Omental fat pad (tissue), 4 donors: Measurements from ENCODE around the gene KDM4E. TPM values are rescaled to one million over a fixed set of nuclear protein-coding genes. Genes with fewer than 3 reads are reported as not detected.

ENCODE experiments used
- ATAC-seq: fragments of 150-250 bp; one replicate; pipeline ENCODE4 v1.9.1; 2016; ENCODE audit warnings: mild to moderate bottlenecking, moderate library complexity; ENCODE audit not compliant: low FRiP score
- DNase-seq: peaks from one replicate; pipeline ENCODE4 v3.0.0-alpha.2; 2019; ENCODE audit warnings: low spot score
- total RNA-seq, 4 donors: library from RNA; depleted of rRNA; stranded (reverse); fragments of >200 nt; gene quantifications; one replicate each; pipeline ENCODE4 v1.1.0, GENCODE V29; 2016
- TF ChIP-seq, protein P1 (sequence below), 3 donors: fragments of 450-650 bp; IDR thresholded peaks; one replicate each; pipeline ENCODE4 v1.5.1; 2016 to 2017; ENCODE audit warnings: antibody characterized with exemption in 3 of 3, mild to moderate bottlenecking in 3 of 3, moderate library complexity in 2 of 3

The KDM4E gene
- not detected for total RNA-seq

DNA sequence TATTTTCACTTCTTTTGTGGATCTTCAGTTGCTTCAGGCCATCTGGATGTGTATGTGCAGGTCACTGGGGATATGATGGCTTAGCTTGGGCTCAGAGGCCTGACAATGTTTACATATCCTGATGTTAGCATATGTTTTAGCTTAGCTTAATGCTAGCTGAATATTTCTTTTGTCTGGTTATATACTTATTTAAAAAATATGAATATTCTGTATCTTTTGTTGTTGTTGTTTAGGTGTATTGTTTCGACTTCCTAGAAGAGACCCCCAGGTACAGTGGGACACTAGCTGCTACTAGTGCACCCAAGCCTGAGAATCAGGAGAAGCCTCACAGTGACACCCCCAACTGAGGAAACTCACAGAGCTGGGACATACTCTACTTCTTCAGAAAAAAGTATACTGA lies at the start of gene KDM4E:
Gene KDM4E (plus strand): TSS at position 301 of the 400 bp plus-strand sequence. CDS start 300 bp downstream, outside the sequence.
- no peak for DNase-seq
- TF ChIP-seq, protein P1, sequence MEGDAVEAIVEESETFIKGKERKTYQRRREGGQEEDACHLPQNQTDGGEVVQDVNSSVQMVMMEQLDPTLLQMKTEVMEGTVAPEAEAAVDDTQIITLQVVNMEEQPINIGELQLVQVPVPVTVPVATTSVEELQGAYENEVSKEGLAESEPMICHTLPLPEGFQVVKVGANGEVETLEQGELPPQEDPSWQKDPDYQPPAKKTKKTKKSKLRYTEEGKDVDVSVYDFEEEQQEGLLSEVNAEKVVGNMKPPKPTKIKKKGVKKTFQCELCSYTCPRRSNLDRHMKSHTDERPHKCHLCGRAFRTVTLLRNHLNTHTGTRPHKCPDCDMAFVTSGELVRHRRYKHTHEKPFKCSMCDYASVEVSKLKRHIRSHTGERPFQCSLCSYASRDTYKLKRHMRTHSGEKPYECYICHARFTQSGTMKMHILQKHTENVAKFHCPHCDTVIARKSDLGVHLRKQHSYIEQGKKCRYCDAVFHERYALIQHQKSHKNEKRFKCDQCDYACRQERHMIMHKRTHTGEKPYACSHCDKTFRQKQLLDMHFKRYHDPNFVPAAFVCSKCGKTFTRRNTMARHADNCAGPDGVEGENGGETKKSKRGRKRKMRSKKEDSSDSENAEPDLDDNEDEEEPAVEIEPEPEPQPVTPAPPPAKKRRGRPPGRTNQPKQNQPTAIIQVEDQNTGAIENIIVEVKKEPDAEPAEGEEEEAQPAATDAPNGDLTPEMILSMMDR (IDR thresholded peaks at IDR 0.05): no peak
- no peak for ATAC-seq

DNA sequence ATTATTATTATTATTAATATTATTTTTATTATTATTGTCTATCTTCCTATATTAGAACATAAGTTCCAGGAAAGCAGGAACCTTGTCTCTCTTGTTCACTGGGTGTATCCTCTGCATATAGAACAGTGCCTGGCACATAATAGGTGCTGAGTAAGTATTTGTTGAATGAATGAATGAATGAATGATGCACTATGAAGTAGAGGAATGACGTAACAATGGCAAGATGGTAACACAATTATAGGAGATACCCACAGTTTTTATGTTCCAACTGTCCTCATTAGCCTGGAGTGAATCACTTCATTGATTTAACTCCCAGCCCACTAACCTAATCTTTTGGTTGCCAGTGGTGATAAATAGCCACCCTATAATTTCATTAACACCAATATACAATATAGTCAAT lies 49.5 kb upstream of the KDM4E start:
- TF ChIP-seq, protein P1 (IDR thresholded peaks at IDR 0.05): no peak

DNA sequence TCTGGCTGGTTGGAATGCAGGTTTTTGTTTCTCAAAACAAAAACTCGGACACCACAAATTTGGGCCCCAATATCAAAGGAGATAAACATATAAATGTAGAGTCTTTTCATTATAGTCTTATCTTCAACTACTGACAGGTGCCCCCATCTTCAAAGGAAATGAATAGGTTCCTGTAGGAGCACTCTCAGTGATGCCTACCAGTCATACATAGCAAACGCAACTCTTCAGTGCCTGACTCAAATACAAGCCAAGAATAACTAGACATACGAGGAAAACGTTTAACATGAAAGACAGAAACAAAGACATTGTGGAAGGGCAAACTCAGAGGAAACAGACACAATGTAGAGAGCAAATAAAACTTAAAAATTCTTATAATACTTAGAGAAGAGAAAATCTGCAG lies 37.7 kb upstream of the KDM4E start:
- DNase-seq (no peak), ATAC-seq (no peak)
- TF ChIP-seq, protein P1 (IDR thresholded peaks at IDR 0.05): no peak

More for the DNA sequence above, 49.5 kb upstream of the KDM4E start:
- ATAC-seq (no peak), DNase-seq (no peak)

DNA sequence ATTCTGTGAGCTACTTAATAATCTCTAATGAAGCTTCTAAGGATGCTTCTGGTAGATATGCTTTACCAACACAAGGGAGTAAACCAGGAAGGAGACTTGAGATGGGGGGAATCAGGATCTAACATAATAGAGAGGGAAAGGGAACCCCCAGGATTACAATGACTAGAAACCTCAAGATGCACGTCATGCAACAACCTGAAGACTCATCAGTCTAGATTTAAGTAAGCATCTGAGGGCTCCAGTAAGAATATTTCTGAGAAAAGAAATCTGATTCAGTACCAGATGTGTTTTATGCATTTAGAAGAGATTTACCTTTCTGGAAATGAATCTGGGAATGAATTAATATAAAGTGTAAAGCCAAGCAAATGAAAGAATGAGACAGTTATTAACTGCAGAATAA lies 36.3 kb upstream of the KDM4E start:
- DNase-seq (no peak), ATAC-seq (no peak)
- TF ChIP-seq, protein P1 (IDR thresholded peaks at IDR 0.05): no peak

DNA sequence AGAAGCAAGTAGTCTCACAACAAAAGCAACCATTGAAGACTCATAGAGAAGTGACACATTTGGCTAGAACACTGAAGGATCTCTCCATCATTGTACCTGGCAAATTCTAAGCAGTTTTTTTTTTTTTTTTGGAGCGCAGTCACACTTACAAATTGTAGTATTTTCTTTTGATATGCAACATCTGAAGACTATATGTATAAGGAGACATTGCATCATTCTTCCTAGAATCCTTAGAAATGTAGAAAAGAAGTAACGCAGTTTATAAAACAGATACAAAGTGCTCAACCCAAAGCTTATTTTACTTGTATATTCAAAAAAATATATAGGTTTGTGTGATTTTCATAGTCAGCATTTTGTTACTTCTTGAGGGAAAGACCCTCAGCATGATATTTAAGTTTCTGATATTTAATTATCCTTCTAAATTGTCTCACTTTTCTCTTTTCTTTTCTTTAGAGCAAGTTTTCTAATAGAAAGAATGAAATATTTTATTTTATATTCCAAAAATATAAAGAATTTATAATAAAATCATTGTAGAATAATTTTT lies 31.6 kb upstream of the KDM4E start:
- ATAC-seq (no peak), DNase-seq (no peak)
- TF ChIP-seq, protein P1 (IDR thresholded peaks at IDR 0.05): no peak

DNA sequence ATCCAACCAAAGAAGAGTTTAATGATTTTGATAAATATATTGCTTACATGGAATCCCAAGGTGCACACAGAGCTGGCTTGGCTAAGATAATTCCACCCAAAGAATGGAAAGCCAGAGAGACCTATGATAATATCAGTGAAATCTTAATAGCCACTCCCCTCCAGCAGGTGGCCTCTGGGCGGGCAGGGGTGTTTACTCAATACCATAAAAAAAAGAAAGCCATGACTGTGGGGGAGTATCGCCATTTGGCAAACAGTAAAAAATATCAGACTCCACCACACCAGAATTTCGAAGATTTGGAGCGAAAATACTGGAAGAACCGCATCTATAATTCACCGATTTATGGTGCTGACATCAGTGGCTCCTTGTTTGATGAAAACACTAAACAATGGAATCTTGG lies 27.6 kb upstream of the KDM4E start:
- TF ChIP-seq, protein P1 (IDR thresholded peaks at IDR 0.05): no peak
- no peak for DNase-seq
- ATAC-seq: no peak

DNA sequence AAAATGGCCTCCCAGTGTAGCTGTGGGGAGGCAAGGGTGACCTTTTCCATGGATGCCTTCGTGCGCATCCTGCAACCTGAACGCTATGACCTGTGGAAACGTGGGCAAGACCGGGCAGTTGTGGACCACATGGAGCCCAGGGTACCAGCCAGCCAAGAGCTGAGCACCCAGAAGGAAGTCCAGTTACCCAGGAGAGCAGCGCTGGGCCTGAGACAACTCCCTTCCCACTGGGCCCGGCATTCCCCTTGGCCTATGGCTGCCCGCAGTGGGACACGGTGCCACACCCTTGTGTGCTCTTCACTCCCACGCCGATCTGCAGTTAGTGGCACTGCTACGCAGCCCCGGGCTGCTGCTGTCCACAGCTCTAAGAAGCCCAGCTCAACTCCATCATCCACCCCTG lies 26.8 kb upstream of the KDM4E start:
- TF ChIP-seq, protein P1 (IDR thresholded peaks at IDR 0.05): no peak
- ATAC-seq (no peak), DNase-seq (no peak)
